Tibial nerve (tissue), 4 donors: ENCODE data around the gene LSP1.

ENCODE experiments used
- EP300 ChIP-seq, 2 donors: sonication (generic); formaldehyde crosslinking; IDR thresholded peaks; one replicate each; pipeline ENCODE4 v1.6.1; 2017; ENCODE audit warnings: antibody characterized with exemption in 2 of 2, mild to moderate bottlenecking in 1 of 2
- POLR2A ChIP-seq, 2 donors: fragments of 450-650 bp; IDR thresholded peaks; one replicate each; pipeline ENCODE4 v1.6.1; 2017; ENCODE audit warnings: antibody characterized with exemption in 2 of 2, mild to moderate bottlenecking in 2 of 2, moderate library complexity in 2 of 2
- TF ChIP-seq, protein P1 (sequence below), 5 experiments: fragments of 200-600 bp in 3 of 5; fragments of 450-650 bp in 2 of 5; sonication (generic) in 3 of 5; IDR thresholded peaks; one replicate each; pipeline ENCODE4 v1.5.1; 2016 to 2019; ENCODE audit warnings: antibody characterized with exemption in 5 of 5, mild to moderate bottlenecking in 3 of 5, moderate library complexity in 2 of 5

DNA sequence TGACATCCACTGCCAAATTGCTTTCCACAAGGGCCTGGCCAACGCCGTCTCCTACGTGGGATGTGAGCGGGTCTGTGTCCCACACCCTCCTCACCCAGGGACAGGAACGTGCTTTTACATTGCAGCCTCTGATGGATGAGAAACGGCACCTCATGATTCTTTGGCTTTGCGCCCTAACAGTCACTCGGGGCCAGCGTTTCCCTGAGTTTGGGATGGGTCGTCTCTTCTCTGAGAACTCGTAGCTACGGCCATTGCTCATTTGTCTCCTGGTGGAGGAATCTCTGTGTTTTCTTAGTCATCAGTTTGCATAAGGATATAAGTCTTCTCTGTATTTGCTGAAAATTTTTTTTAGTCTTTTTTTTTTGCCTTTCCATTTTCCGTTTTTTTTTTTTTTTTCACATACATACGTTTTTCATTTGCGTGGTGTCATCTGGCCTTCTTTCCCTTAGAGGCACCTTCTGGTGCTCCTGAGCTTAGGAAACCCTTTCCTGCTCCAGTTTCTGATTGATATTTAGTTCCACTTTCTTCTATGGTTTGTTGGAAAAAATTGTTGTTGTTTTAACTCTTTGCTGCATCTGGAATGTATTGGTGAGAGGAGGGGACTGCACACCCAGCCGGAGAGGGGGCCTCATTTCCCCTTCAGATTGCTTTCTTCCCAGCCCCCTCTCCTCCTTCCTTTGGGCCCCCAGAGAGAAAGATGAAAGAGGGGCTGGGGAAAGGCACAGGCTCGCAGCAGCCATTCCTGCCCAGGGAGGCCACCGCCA, 78.6 kb downstream of the LSP1 start:
- TF ChIP-seq, protein P1, sequence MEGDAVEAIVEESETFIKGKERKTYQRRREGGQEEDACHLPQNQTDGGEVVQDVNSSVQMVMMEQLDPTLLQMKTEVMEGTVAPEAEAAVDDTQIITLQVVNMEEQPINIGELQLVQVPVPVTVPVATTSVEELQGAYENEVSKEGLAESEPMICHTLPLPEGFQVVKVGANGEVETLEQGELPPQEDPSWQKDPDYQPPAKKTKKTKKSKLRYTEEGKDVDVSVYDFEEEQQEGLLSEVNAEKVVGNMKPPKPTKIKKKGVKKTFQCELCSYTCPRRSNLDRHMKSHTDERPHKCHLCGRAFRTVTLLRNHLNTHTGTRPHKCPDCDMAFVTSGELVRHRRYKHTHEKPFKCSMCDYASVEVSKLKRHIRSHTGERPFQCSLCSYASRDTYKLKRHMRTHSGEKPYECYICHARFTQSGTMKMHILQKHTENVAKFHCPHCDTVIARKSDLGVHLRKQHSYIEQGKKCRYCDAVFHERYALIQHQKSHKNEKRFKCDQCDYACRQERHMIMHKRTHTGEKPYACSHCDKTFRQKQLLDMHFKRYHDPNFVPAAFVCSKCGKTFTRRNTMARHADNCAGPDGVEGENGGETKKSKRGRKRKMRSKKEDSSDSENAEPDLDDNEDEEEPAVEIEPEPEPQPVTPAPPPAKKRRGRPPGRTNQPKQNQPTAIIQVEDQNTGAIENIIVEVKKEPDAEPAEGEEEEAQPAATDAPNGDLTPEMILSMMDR (IDR thresholded peaks at IDR 0.05) = no peak
- TF ChIP-seq EP300 (IDR thresholded peaks at IDR 0.05) (peak in 1 of 2 donors; percentile 57), POLR2A (IDR thresholded peaks at IDR 0.05) (no peak)
